HepG2 (cell line): Measurements from ENCODE around the gene CABLES2. TPM values are rescaled to one million over a fixed set of nuclear protein-coding genes. Genes with fewer than 3 reads are reported as not detected.

Experiments used
- CHD4 ChIP-seq: fragments of 200-600 bp; sonication (generic); IDR thresholded peaks from 2 replicates; pipeline ENCODE4 v1.7.0; 2017; ENCODE audit warnings: mild to moderate bottlenecking, low read length, borderline replicate concordance
- ETV5 ChIP-seq: IDR thresholded peaks from 2 replicates; pipeline ENCODE4 v1.6.1; 2018; ENCODE audit warnings: missing biosample characterization, missing genetic modification reagents, inconsistent platforms, borderline replicate concordance
- HDAC2 ChIP-seq: sonication (generic); formaldehyde crosslinking; IDR thresholded peaks from 2 replicates; pipeline ENCODE4 v1.4.0; 2020; ENCODE audit warnings: missing genetic modification reagents
- IKZF4 ChIP-seq: sonication (generic); formaldehyde crosslinking; IDR thresholded peaks from 2 replicates; pipeline ENCODE4 v1.5.1; 2020; ENCODE audit warnings: borderline replicate concordance, mild to moderate bottlenecking, low read depth, missing genetic modification reagents; ENCODE audit errors: not compliant biosample characterization
- IRX3 ChIP-seq: sonication (generic); formaldehyde crosslinking; IDR thresholded peaks from 2 replicates; pipeline ENCODE4 v1.8.1; 2023; ENCODE audit warnings: mild to moderate bottlenecking, low read depth, missing genetic modification reagents, borderline replicate concordance
- NFYB ChIP-seq: sonication (generic); formaldehyde crosslinking; IDR thresholded peaks from 2 replicates; pipeline ENCODE4 v1.4.0; 2020; ENCODE audit warnings: missing genetic modification reagents
- PITX1 ChIP-seq: sonication (generic); formaldehyde crosslinking; IDR thresholded peaks from 2 replicates; pipeline ENCODE4 v1.5.1; 2020; ENCODE audit warnings: mild to moderate bottlenecking, missing genetic modification reagents
- PPARG ChIP-seq: conservative IDR thresholded peaks from 2 replicates; pipeline ENCODE4 v1.6.1; 2016; ENCODE audit warnings: missing biosample characterization, missing genetic modification reagents
- SAP130 ChIP-seq: IDR thresholded peaks from 2 replicates; pipeline ENCODE4 v1.6.1; 2016; ENCODE audit warnings: low read depth
- SMAD3 ChIP-seq: sonication (generic); formaldehyde crosslinking; IDR thresholded peaks from 2 replicates; pipeline ENCODE4 v1.4.0; 2020; ENCODE audit warnings: missing genetic modification reagents
- TOE1 ChIP-seq: sonication (generic); formaldehyde crosslinking; IDR thresholded peaks from 2 replicates; pipeline ENCODE4 v1.4.0; 2020; ENCODE audit warnings: mild to moderate bottlenecking, missing genetic modification reagents
- XRCC5 ChIP-seq: fragments of 200-400 bp; formaldehyde crosslinking; optimal IDR thresholded peaks from 2 replicates; pipeline ENCODE3; 2017; ENCODE audit warnings: mild to moderate bottlenecking, low read length
- ZNF20 ChIP-seq: sonication (generic); formaldehyde crosslinking; IDR thresholded peaks from 2 replicates; pipeline ENCODE4 v1.4.0; 2020; ENCODE audit warnings: mild to moderate bottlenecking, moderate library complexity, missing genetic modification reagents
- ZNF317 ChIP-seq: sonication (generic); formaldehyde crosslinking; IDR thresholded peaks from 2 replicates; pipeline ENCODE4 v1.5.0; 2020; ENCODE audit warnings: mild to moderate bottlenecking, missing genetic modification reagents
- ZNF333 ChIP-seq: sonication (generic); formaldehyde crosslinking; IDR thresholded peaks from 2 replicates; pipeline ENCODE4 v1.4.0; 2020; ENCODE audit warnings: mild to moderate bottlenecking, missing genetic modification reagents, borderline replicate concordance
- ZNF382 ChIP-seq: sonication (generic); formaldehyde crosslinking; IDR thresholded peaks from 2 replicates; pipeline ENCODE4 v1.5.0; 2020; ENCODE audit warnings: missing genetic modification reagents, mild to moderate bottlenecking, borderline replicate concordance
- ZNF546 ChIP-seq: sonication (generic); formaldehyde crosslinking; conservative IDR thresholded peaks from 2 replicates; pipeline ENCODE4 v1.8.1; 2023; ENCODE audit warnings: mild to moderate bottlenecking, missing genetic modification reagents
- ZNF660 ChIP-seq: sonication (generic); formaldehyde crosslinking; IDR thresholded peaks from 2 replicates; pipeline ENCODE4 v1.5.1; 2020; ENCODE audit warnings: mild to moderate bottlenecking, low read depth, missing genetic modification reagents, borderline replicate concordance
- ZNF703 ChIP-seq: sonication (generic); formaldehyde crosslinking; IDR thresholded peaks from 2 replicates; pipeline ENCODE4 v1.5.1; 2020; ENCODE audit warnings: missing genetic modification reagents, mild to moderate bottlenecking, moderate library complexity, borderline replicate concordance
- ZNF839 ChIP-seq: sonication (generic); formaldehyde crosslinking; IDR thresholded peaks from 2 replicates; pipeline ENCODE4 v1.4.0; 2020; ENCODE audit warnings: missing genetic modification reagents, mild to moderate bottlenecking, borderline replicate concordance
- ZSCAN12 ChIP-seq: sonication (generic); formaldehyde crosslinking; IDR thresholded peaks from 2 replicates; pipeline ENCODE4 v1.9.0; 2021; ENCODE audit warnings: mild to moderate bottlenecking, missing genetic modification reagents
- polyA plus RNA-seq, 8 experiments: library from polyadenylated mRNA; depleted of rRNA in 3 of 8; stranded (reverse) in 7 of 8; unstranded in 1 of 8; fragments of >200 nt; fragmentation: Illumina TruSeq in 4 of 8; extraction: Trizol in 4 of 8; gene quantifications; 2 replicates each; pipeline versions ENCODE4 v1.2.1 to v1.2.3, GENCODE V29; 2011 to 2016; ENCODE audit warnings: low read depth in 4 of 8, missing spikeins in 1 of 8, mixed read lengths in 1 of 8; ENCODE audit not compliant: insufficient read depth in 1 of 8
- total RNA-seq, 5 experiments: library from RNA; depleted of rRNA; stranded (reverse); fragments of >200 nt; fragmentation: Illumina TruSeq; extraction: Trizol; gene quantifications; 2 replicates each; pipeline ENCODE4 v1.2.3, GENCODE V29; 2016; ENCODE audit warnings: low read depth in 1 of 5
- TF ChIP-seq, protein P1 (sequence below): sonication (generic); formaldehyde crosslinking; IDR thresholded peaks from 2 replicates; pipeline ENCODE4 v1.4.0; 2020; ENCODE audit warnings: missing genetic modification reagents, mild to moderate bottlenecking, borderline replicate concordance
- TF ChIP-seq, protein P2 (sequence below): sonication (generic); formaldehyde crosslinking; IDR thresholded peaks from 2 replicates; pipeline ENCODE4 v1.5.0; 2020; ENCODE audit warnings: mild to moderate bottlenecking, missing genetic modification reagents, borderline replicate concordance

CABLES2 gene
- total and polyA plus RNA-seq, 2 of the 13 experiments (the other 11 are each of a cell fraction or from before 2014, with no cell fraction given): 5.2 to 9.7 TPM

DNA sequence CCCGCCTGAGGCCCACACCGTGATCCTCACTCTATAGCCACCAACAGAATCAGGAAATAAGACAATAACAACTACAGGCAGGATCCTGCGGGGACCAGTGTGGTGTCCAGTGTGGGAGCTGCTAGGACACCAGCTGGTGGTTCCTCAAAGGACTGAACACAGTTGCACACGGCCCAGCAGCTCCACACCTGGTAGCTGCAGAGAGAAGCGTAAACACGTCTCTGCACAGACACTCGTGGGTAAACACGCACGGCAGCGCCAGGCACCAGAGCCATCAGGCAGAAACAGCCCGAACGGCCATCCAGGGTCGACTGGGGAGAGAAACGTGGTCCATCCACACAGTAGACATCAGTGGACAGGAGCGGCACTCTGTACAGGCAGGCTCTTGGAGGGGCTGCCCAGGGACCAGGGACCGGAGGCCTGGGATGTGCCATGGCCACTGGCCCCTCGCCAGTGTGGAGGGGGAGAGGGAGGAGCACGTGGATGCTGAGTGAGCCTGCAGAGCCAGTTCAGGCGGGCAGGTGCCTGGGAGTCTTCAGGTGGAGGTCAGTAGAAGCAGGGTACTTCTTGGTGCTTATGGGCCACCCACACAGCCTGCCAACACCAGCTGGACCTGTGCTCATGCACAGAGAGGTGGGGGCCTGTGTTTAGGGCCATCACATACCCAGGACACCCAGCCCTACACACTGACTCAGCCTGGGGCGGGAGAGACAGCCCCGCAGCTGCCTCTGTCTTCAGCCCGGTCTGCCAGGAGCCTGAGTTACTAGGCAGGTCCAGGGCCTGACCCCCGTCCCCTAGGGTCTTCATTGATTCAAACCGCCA lies 32.5 kb downstream of the CABLES2 start (continued):
- peak; percentile 39 for TF ChIP-seq IKZF4
- no peak for TF ChIP-seq TOE1 (CRISPR knock-in tag)
- no peak for TF ChIP-seq ZNF660 (CRISPR knock-in tag)
- TF ChIP-seq, protein P1, sequence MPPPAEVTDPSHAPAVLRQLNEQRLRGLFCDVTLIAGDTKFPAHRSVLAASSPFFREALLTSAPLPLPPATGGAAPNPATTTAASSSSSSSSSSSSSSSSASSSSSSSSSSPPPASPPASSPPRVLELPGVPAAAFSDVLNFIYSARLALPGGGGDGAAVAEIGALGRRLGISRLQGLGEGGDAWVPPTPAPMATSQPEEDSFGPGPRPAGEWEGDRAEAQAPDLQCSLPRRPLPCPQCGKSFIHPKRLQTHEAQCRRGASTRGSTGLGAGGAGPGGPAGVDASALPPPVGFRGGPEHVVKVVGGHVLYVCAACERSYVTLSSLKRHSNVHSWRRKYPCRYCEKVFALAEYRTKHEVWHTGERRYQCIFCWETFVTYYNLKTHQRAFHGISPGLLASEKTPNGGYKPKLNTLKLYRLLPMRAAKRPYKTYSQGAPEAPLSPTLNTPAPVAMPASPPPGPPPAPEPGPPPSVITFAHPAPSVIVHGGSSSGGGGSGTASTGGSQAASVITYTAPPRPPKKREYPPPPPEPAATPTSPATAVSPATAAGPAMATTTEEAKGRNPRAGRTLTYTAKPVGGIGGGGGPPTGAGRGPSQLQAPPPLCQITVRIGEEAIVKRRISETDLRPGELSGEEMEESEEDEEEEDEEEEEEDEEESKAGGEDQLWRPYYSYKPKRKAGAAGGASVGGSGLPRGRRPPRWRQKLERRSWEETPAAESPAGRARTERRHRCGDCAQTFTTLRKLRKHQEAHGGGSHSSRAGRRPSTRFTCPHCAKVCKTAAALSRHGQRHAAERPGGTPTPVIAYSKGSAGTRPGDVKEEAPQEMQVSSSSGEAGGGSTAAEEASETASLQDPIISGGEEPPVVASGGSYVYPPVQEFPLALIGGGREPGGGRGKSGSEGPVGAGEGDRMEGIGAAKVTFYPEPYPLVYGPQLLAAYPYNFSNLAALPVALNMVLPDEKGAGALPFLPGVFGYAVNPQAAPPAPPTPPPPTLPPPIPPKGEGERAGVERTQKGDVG (CRISPR knock-in tag): peak; percentile 21; the same call in 1 of the 2 replicates
- TF ChIP-seq ZNF333 (CRISPR knock-in tag): 0 out of 2 replicates have a peak, but pooled peaks have one; percentile 24
- TF ChIP-seq, protein P2, sequence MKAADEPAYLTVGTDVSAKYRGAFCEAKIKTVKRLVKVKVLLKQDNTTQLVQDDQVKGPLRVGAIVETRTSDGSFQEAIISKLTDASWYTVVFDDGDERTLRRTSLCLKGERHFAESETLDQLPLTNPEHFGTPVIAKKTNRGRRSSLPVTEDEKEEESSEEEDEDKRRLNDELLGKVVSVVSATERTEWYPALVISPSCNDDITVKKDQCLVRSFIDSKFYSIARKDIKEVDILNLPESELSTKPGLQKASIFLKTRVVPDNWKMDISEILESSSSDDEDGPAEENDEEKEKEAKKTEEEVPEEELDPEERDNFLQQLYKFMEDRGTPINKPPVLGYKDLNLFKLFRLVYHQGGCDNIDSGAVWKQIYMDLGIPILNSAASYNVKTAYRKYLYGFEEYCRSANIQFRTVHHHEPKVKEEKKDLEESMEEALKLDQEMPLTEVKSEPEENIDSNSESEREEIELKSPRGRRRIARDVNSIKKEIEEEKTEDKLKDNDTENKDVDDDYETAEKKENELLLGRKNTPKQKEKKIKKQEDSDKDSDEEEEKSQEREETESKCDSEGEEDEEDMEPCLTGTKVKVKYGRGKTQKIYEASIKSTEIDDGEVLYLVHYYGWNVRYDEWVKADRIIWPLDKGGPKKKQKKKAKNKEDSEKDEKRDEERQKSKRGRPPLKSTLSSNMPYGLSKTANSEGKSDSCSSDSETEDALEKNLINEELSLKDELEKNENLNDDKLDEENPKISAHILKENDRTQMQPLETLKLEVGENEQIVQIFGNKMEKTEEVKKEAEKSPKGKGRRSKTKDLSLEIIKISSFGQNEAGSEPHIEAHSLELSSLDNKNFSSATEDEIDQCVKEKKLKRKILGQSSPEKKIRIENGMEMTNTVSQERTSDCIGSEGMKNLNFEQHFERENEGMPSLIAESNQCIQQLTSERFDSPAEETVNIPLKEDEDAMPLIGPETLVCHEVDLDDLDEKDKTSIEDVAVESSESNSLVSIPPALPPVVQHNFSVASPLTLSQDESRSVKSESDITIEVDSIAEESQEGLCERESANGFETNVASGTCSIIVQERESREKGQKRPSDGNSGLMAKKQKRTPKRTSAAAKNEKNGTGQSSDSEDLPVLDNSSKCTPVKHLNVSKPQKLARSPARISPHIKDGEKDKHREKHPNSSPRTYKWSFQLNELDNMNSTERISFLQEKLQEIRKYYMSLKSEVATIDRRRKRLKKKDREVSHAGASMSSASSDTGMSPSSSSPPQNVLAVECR (CRISPR knock-in tag): no peak; the same call in 1 of the 2 replicates
- no peak for TF ChIP-seq ZNF839
- no peak for TF ChIP-seq ZNF382 (CRISPR knock-in tag)
- no peak for TF ChIP-seq SMAD3 (CRISPR knock-in tag)
- no peak for TF ChIP-seq PPARG (CRISPR knock-in tag)
- TF ChIP-seq HDAC2 (CRISPR knock-in tag): peak; percentile 19; the same call in 1 of the 2 replicates
- no peak for TF ChIP-seq ZNF317
- no peak for TF ChIP-seq CHD4
- no peak for TF ChIP-seq ZNF703 (CRISPR knock-in tag)
- TF ChIP-seq ETV5 (CRISPR knock-in tag): no peak
- no peak; the same call in 1 of the 2 replicates for TF ChIP-seq ZNF546 (CRISPR knock-in tag)
- no peak for TF ChIP-seq ZNF20 (CRISPR knock-in tag)
- TF ChIP-seq IRX3 (CRISPR knock-in tag): no peak
- peak; percentile 4; the same call in 1 of the 2 replicates for TF ChIP-seq PITX1 (CRISPR knock-in tag)
- no peak for TF ChIP-seq ZSCAN12 (CRISPR knock-in tag)
- TF ChIP-seq SAP130 (CRISPR knock-in tag): no peak
- no peak for TF ChIP-seq XRCC5
- no peak for TF ChIP-seq NFYB
